Astrocyte of the cerebellum (primary cell): ENCODE data around the gene GFPT1.

Source experiments
- DNase-seq: peaks from one replicate; pipeline ENCODE4 v3.0.0-alpha.2; 2011; ENCODE audit warnings: low read depth
- H3K4me3 ChIP-seq: 2 replicates; pipeline ENCODE4 v1.5.1; 2011; ENCODE audit warnings: mild to moderate bottlenecking, low read depth, low read length, moderate library complexity
- in situ Hi-C: cut with HindIII; loops from 2 replicates; pipeline ENCODE4 v1.10.0; 2017; ENCODE audit warnings: low sequenced_read_pairs
- TF ChIP-seq, protein P1 (sequence below): IDR thresholded peaks from 2 replicates; pipeline ENCODE4 v1.5.1; 2012; ENCODE audit warnings: low read length, low read depth, moderate library complexity, mild to moderate bottlenecking; ENCODE audit errors: missing control alignments

The GFPT1 gene

DNA sequence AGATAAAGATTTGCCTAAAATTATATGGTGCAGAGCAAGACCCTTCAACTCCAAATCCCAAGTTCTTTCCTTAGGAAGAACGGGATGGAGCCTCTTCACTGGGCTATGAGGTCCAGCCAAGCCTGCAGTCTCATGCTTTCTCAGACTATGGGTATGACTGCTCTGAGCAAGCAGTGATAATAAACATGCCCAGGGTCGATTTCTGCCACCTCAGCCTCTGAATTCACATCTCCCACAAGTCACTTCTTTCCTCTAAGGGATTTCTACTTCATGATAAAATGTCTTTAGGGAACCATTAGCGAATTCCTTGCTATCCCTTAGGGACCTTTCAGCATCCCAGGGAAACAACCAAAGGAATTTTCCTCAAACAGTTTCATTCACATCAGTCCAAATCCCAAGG, 94.8 kb downstream of the GFPT1 start:
- H3K4me3 ChIP-seq = no peak overlapping the region
- in situ Hi-C loops = no loop called here
- no peak for DNase-seq
- TF ChIP-seq, protein P1, sequence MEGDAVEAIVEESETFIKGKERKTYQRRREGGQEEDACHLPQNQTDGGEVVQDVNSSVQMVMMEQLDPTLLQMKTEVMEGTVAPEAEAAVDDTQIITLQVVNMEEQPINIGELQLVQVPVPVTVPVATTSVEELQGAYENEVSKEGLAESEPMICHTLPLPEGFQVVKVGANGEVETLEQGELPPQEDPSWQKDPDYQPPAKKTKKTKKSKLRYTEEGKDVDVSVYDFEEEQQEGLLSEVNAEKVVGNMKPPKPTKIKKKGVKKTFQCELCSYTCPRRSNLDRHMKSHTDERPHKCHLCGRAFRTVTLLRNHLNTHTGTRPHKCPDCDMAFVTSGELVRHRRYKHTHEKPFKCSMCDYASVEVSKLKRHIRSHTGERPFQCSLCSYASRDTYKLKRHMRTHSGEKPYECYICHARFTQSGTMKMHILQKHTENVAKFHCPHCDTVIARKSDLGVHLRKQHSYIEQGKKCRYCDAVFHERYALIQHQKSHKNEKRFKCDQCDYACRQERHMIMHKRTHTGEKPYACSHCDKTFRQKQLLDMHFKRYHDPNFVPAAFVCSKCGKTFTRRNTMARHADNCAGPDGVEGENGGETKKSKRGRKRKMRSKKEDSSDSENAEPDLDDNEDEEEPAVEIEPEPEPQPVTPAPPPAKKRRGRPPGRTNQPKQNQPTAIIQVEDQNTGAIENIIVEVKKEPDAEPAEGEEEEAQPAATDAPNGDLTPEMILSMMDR = no peak

DNA sequence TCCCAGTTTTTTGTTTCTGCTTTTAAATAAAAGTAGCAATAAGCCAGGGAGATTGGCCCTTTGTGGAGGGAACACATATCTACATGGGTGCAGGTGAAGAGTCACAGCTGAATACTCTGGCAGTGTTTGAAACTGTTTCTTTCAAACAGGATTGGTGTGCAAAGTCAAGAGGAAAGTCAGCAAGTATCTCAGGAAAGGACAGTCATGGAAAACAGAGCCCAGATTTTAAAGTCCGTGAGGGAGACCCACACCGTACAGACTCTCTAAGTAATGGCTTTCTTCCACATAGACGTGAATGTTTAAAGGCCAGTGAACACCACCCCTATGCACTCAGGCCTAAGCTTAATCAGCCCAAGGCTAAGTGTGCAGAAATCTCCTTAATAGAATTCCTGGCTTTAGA, 95.3 kb downstream of the GFPT1 start:
- no peak for DNase-seq
- TF ChIP-seq, protein P1 = no peak
- in situ Hi-C loops = no loop called here
- no peak overlapping the region for H3K4me3 ChIP-seq

DNA sequence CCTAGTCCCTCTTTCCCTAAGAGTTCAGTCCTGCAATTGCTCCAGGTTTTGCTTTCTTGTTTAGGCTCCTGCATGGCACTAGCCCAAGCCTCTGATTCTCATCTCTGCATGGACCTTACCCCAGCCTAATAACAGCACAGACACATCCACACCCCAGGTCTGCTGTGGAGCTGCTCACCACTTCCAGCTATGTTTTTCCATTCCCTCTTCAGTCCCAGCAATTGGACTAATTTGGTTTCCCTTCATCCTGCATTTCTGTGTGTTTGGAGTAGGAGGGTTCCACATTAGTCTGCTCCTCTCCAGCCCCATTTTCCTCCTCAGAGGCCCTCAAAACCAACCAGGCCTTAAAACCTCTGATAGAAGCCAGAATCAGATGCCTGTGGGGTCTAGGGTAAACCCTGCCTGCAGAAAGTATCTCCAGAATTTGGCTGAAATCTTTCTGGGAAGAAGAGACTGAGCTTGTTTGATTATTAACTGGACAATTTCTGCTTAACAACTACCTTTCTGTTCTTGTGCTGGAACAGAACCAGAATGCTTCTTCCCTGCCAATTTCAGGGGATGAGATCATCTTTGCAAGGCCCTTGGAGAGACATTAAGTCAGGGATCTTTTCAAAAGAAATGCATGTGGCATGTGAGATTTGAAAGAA, 95.9 kb downstream of the GFPT1 start:
- TF ChIP-seq, protein P1 = no peak
- H3K4me3 ChIP-seq = no peak overlapping the region
- in situ Hi-C loops = no loop called here
- DNase-seq = peak; percentile 74

DNA sequence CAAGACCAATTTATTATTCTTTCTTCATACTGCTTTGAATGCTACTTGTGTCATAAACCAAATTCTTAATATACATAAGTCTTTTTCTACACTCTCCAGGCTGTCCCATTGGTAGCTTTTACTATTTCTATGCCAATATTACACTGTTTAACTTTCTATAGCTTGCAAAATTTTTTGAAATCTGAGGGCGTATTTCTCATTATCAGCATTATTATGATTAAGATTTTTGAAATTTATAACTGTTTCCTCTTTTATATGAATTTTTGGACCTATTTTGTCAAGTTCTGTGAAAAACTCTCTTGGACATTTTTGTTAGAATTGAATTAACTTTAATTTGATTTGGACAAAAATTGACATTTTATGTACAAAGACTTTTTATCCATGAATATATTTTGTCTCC, 98.6 kb downstream of the GFPT1 start:
- no peak for DNase-seq
- in situ Hi-C loops = no loop called here
- no peak overlapping the region for H3K4me3 ChIP-seq
- TF ChIP-seq, protein P1 = no peak

DNA sequence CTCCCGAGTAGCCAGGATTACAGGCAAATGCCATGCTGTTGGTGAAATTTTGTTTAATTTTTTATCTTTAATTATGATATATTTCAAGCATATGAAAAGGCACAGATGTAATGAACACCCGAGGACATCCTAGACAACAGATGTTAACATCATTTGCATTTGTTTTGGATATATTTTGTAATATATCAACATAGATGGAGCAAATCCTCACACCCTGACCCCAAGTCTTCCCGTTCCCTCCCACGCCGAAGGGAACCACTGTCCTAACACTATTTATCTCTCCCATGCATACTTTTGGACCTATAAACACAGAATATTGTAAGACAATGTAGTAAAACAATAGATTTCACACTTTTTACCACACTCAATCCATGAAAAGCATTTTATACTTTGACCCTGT, 99.5 kb downstream of the GFPT1 start:
- TF ChIP-seq, protein P1 = no peak
- in situ Hi-C loops = no loop called here
- no peak overlapping the region for H3K4me3 ChIP-seq
- no peak for DNase-seq

DNA sequence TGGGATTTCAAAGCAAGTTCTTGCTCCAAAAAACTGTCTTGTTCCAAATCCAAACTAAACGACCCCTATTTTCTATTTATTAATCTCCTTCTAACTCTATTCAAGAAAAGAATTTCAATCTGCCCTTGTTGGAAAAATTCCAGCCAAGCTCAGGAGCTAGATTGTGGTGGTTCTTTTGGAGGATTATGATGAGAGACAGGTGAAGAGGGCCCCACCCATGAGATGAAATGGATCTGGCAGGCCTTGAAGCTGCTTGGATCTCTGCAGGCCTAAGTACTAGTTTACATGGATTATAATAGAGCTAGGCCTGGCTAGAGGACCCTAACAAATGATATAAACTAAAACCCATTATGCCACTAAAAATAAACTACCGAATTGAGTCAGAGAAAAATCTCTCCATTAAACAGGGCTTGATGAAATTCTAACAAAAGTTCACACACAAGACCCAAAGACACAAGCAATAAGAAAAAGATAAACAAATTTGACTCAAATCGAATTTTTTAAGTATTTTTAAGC, 101.6 kb downstream of the GFPT1 start:
- TF ChIP-seq, protein P1 = no peak
- in situ Hi-C loops = no loop called here
- no peak overlapping the region for H3K4me3 ChIP-seq
- DNase-seq = no peak
